A549 (cell line): ENCODE data around the gene ST6GALNAC2.

Experiments used
- CBX2 ChIP-seq: fragments of 200-600 bp; sonication (generic); IDR thresholded peaks from 2 replicates; pipeline ENCODE4 v1.6.1; 2016; ENCODE audit warnings: low read depth, mild to moderate bottlenecking, borderline replicate concordance
- CTCF ChIP-seq: fragments of >200 bp; sonication (Bioruptor Twin); formaldehyde crosslinking; IDR thresholded peaks from 3 replicates; pipeline ENCODE4 v1.5.1; 2016
- E2F6 ChIP-seq: IDR thresholded peaks from 2 replicates; pipeline ENCODE4 v1.6.1; 2012; ENCODE audit warnings: low read depth, borderline replicate concordance
- EP300 ChIP-seq, 2 experiments: fragments of >200 bp; sonication (Bioruptor Twin); formaldehyde crosslinking; IDR thresholded peaks; 2 replicates in 1 of 2; 3 replicates in 1 of 2; pipeline ENCODE4 v1.6.1; 2016 to 2017
- ESRRA ChIP-seq: fragments of 150-350 bp; IDR thresholded peaks from 2 replicates; pipeline ENCODE4 v1.6.1; 2014; ENCODE audit warnings: mild to moderate bottlenecking, low read length, borderline replicate concordance
- NPAS2 ChIP-seq: fragments of 250-450 bp; sonication (Bioruptor Pico); IDR thresholded peaks from 2 replicates; pipeline ENCODE4 v1.8.0; 2022; ENCODE audit warnings: mild to moderate bottlenecking, moderate library complexity, borderline replicate concordance
- POLR2A ChIP-seq: IDR thresholded peaks from 2 replicates; pipeline ENCODE4 v1.6.1; 2012; ENCODE audit warnings: mild to moderate bottlenecking, low read length
- POLR2AphosphoS2 ChIP-seq: conservative IDR thresholded peaks from 2 replicates; pipeline ENCODE4 v1.6.1; 2012; ENCODE audit warnings: low read length, improper control_type of control experiment, inconsistent platforms
- RAD21 ChIP-seq, 2 experiments: fragments of >200 bp in 1 of 2; sonication (Bioruptor Twin) in 1 of 2; formaldehyde crosslinking in 1 of 2; IDR thresholded peaks in 1 of 2; conservative IDR thresholded peaks in 1 of 2; 2 replicates in 1 of 2; 3 replicates in 1 of 2; pipeline ENCODE4 v1.6.1; 2012 to 2018; ENCODE audit warnings: inconsistent platforms in 1 of 2
- REST ChIP-seq: fragments of 200-600 bp; sonication (generic); IDR thresholded peaks from 2 replicates; pipeline ENCODE4 v1.6.1; 2016; ENCODE audit warnings: antibody characterized with exemption, mild to moderate bottlenecking, moderate library complexity
- SMC3 ChIP-seq: fragments of >200 bp; sonication (Bioruptor Twin); formaldehyde crosslinking; IDR thresholded peaks from 3 replicates; pipeline ENCODE4 v1.6.1; 2018; ENCODE audit warnings: inconsistent platforms
- SREBF2 ChIP-seq: fragments of 450-650 bp; IDR thresholded peaks from 2 replicates; pipeline ENCODE4 v1.6.1; 2014; ENCODE audit warnings: mild to moderate bottlenecking, moderate library complexity
- USF2 ChIP-seq: fragments of 450-650 bp; IDR thresholded peaks from 2 replicates; pipeline ENCODE4 v1.6.1; 2014; ENCODE audit warnings: antibody characterized with exemption

GRCh38 chr17:76575570-76575969 lies 10.1 kb downstream of the ST6GALNAC2 start:
- TF ChIP-seq REST (no peak), RAD21 (conservative IDR thresholded peaks at IDR 0.05 in 1 of 2, IDR thresholded peaks at IDR 0.05 in 1 of 2) (no peak), EP300 (IDR thresholded peaks at IDR 0.05) (no peak), POLR2AphosphoS2 (no peak), SREBF2 (no peak), POLR2A (no peak), CTCF (no peak), NPAS2 (no peak), SMC3 (no peak), E2F6 (no peak), CBX2 (no peak), ESRRA (no peak), USF2 (no peak)
